GM19395 (cell line): Measurements from ENCODE around the gene MYMK.

Experiments used
- ATAC-seq: cut with Tn5 transposase; IDR thresholded peaks from one replicate; pipeline ENCODE4 v1.9.1; 2021; ENCODE audit warnings: mild to moderate bottlenecking, moderate library complexity; ENCODE audit not compliant: unreplicated experiment

MYMK gene

GRCh38 chr9:133558191-133559126 lies 33.7 kb upstream of the MYMK start:
- ATAC-seq = peak; percentile 51

- ATAC-seq = no peak
These were observed 32.8 kb upstream of the MYMK start for GRCh38 chr9:133557581-133557980.

- ATAC-seq = no peak
These were observed 31.6 kb upstream of the MYMK start for GRCh38 chr9:133556354-133556753.

- ATAC-seq = no peak
These were observed 30.0 kb upstream of the MYMK start for GRCh38 chr9:133554729-133555128.

GRCh38 chr9:133553973-133554713 lies 29.4 kb upstream of the MYMK start:
- ATAC-seq = no peak

GRCh38 chr9:133553123-133553522 lies 28.4 kb upstream of the MYMK start:
- ATAC-seq = no peak

- no peak for ATAC-seq
These were observed 27.5 kb upstream of the MYMK start for GRCh38 chr9:133552236-133552635.

GRCh38 chr9:133551446-133551845 lies 26.7 kb upstream of the MYMK start:
- ATAC-seq = no peak

- ATAC-seq = no peak
These were observed 22.4 kb upstream of the MYMK start for GRCh38 chr9:133547116-133547515.

GRCh38 chr9:133546287-133546680 lies 21.5 kb upstream of the MYMK start:
- ATAC-seq = no peak

GRCh38 chr9:133545494-133546286 lies 20.9 kb upstream of the MYMK start:
- ATAC-seq = no peak

GRCh38 chr9:133543772-133544467 lies 19.2 kb upstream of the MYMK start:
- no peak for ATAC-seq

- no peak for ATAC-seq
These were observed 17.2 kb upstream of the MYMK start for GRCh38 chr9:133542002-133542401.

GRCh38 chr9:133540698-133541025 lies 15.9 kb upstream of the MYMK start:
- no peak for ATAC-seq

- ATAC-seq = no peak
These were observed 15.4 kb upstream of the MYMK start for GRCh38 chr9:133539991-133540697.

GRCh38 chr9:133538851-133539833 lies 14.4 kb upstream of the MYMK start:
- ATAC-seq = no peak

- no peak for ATAC-seq
These were observed 13.4 kb upstream of the MYMK start for GRCh38 chr9:133538176-133538575.

- no peak for ATAC-seq
These were observed 12.5 kb upstream of the MYMK start for GRCh38 chr9:133537257-133537656.

- no peak for ATAC-seq
These were observed 11.8 kb upstream of the MYMK start for GRCh38 chr9:133536536-133536935.
